GM13976 (cell line): Measurements from ENCODE around the gene PDIA5.

Experiments used
- DNase-seq: peaks from one replicate; pipeline ENCODE4 v3.0.0; 2012; ENCODE audit warnings: low spot score
- CTCF ChIP-seq: IDR thresholded peaks from 2 replicates; pipeline ENCODE4 v1.5.1; 2012; ENCODE audit warnings: borderline replicate concordance, mild to moderate bottlenecking; ENCODE audit not compliant: insufficient read depth; ENCODE audit errors: extremely low read depth, missing control alignments, control extremely low read depth
- in situ Hi-C: fragments of 300-500 bp; cut with MboI; formaldehyde crosslinking; loops from one replicate; pipeline ENCODE4 v1.12.0; 2022; ENCODE audit warnings: low sequenced_read_pairs, mixed read lengths, inconsistent platforms; ENCODE audit not compliant: unreplicated experiment

The PDIA5 gene

GRCh38 chr3:123156276-123156995 is 89.6 kb downstream of the PDIA5 start:
- peak; percentile 7 for DNase-seq
- no peak for TF ChIP-seq CTCF
- in situ Hi-C loops: no loop called here

GRCh38 chr3:123157209-123157597 is 90.4 kb downstream of the PDIA5 start:
- TF ChIP-seq CTCF: no peak
- DNase-seq: no peak
- in situ Hi-C loops: no loop called here

GRCh38 chr3:123157598-123158287 is 90.9 kb downstream of the PDIA5 start:
- in situ Hi-C loops: no loop called here
- DNase-seq: no peak
- no peak for TF ChIP-seq CTCF

- DNase-seq: no peak
- no peak for TF ChIP-seq CTCF
- in situ Hi-C loops: no loop called here
Measured at GRCh38 chr3:123158330-123158729, 91.5 kb downstream of the PDIA5 start.

GRCh38 chr3:123158899-123159390 is 92.1 kb downstream of the PDIA5 start:
- no peak for DNase-seq
- no peak for TF ChIP-seq CTCF
- in situ Hi-C loops: no loop called here

GRCh38 chr3:123159926-123160635 is 93.3 kb downstream of the PDIA5 start:
- DNase-seq: no peak
- no peak for TF ChIP-seq CTCF
- in situ Hi-C loops: no loop called here
